NT2/D1 (cell line): ENCODE measurements around the gene CASTOR1.

Source experiments
- SUZ12 ChIP-seq: IDR thresholded peaks from 2 replicates; pipeline ENCODE4 v1.6.1; 2011; ENCODE audit not compliant: insufficient read length, insufficient read depth; ENCODE audit errors: extremely low read depth
- ZNF274 ChIP-seq: IDR thresholded peaks from 2 replicates; pipeline ENCODE4 v1.6.1; 2011; ENCODE audit warnings: mild to moderate bottlenecking, low read depth, low read length

DNA sequence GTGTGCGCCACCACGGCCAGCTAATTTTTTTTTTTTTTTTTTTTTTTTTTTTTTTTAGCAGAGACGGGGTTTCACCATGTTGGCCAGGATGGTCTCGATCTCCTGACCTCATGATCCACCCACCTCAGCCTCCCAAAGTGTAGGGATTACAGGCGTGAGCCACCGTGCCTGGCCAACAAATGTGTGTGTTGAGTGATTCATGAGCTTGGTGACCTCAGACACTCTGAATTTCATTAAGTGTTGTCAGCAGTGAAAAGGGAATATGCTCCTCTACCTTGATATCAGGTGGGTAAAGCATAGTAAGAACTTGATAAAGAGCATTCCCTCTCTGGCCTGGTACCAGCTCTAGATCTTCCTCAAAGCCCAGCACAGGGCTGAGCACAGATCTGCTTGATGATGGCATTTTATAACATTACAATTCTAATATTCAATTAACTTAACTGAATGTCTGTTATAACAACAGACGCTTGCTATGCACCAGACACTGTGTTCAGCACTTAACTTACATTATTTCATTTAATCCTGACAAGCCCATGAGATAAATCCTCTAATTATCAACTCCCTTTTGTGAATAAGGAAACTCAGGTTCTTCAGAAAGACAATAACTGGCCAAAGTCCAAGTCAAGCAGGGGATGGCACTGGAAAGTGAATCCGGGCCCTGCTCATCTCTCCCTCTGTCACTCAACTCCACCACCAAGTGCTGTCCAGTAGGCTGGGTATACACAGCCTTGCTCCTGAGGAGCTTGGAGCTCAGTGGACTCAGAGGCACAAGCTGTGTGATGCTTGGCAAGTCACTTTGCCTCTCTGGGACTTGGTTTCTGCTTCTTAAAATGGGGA is 24.4 kb upstream of the CASTOR1 start:
- TF ChIP-seq SUZ12, result no peak
- TF ChIP-seq ZNF274, result no peak
